OCI-LY1 (cell line): ENCODE results near the gene MGST1.

Experiments
- EZH2 ChIP-seq: fragments of 200-600 bp; sonication (generic), shearing (Covaris generic); IDR thresholded peaks from 2 replicates; pipeline ENCODE4 v1.8.0; 2017; ENCODE audit warnings: borderline replicate concordance, mixed run types, mild to moderate bottlenecking, antibody characterized with exemption, low read length, moderate library complexity, mixed read lengths
- TF ChIP-seq, protein P1 (sequence below): fragments of 200-600 bp; sonication (generic), shearing (Covaris generic); IDR thresholded peaks from 2 replicates; pipeline ENCODE4 v1.5.1; 2017; ENCODE audit warnings: mild to moderate bottlenecking, antibody characterized with exemption, low read length, moderate library complexity, mixed read lengths

DNA sequence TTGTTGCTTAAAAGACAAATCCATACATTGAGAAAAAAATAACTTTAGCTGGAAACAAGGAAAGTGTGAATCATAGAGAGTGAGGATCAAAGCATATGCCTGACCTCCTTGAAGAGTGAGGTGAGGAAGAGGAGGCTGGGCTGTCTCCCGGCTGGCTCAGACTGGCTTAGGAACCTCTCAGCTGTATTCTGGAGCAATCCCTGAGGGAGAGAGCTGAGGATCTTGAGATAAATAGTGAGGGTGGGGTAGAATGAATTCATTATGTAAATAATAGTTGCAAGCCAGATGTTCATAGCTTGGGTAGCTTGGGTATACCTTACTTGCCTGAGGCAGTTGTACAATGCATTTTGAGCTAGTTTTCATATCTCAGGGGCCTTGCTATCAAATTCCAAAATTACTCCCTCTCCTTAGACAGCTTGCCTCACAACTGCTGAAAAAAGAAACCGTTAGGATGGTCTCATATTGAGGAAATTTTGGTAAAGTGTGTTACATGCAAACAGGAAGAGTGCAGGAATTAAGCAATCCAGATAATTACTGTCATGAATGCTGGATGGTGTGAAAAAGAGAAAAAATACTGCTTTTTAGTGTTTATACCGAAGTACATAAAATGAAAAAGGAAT lies 39.5 kb upstream of the MGST1 start:
- TF ChIP-seq, protein P1, sequence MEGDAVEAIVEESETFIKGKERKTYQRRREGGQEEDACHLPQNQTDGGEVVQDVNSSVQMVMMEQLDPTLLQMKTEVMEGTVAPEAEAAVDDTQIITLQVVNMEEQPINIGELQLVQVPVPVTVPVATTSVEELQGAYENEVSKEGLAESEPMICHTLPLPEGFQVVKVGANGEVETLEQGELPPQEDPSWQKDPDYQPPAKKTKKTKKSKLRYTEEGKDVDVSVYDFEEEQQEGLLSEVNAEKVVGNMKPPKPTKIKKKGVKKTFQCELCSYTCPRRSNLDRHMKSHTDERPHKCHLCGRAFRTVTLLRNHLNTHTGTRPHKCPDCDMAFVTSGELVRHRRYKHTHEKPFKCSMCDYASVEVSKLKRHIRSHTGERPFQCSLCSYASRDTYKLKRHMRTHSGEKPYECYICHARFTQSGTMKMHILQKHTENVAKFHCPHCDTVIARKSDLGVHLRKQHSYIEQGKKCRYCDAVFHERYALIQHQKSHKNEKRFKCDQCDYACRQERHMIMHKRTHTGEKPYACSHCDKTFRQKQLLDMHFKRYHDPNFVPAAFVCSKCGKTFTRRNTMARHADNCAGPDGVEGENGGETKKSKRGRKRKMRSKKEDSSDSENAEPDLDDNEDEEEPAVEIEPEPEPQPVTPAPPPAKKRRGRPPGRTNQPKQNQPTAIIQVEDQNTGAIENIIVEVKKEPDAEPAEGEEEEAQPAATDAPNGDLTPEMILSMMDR: no peak
- TF ChIP-seq EZH2: no peak
